ENCODE data around the gene STK25. TPM values are rescaled to one million over a fixed set of nuclear protein-coding genes. Genes with fewer than 3 reads are reported as not detected.

Gene STK25
- polyA plus RNA-seq, 1 donor (not counting 4 experiments of a cell fraction or from before 2014, with no cell fraction given) = 242 TPM

DNA sequence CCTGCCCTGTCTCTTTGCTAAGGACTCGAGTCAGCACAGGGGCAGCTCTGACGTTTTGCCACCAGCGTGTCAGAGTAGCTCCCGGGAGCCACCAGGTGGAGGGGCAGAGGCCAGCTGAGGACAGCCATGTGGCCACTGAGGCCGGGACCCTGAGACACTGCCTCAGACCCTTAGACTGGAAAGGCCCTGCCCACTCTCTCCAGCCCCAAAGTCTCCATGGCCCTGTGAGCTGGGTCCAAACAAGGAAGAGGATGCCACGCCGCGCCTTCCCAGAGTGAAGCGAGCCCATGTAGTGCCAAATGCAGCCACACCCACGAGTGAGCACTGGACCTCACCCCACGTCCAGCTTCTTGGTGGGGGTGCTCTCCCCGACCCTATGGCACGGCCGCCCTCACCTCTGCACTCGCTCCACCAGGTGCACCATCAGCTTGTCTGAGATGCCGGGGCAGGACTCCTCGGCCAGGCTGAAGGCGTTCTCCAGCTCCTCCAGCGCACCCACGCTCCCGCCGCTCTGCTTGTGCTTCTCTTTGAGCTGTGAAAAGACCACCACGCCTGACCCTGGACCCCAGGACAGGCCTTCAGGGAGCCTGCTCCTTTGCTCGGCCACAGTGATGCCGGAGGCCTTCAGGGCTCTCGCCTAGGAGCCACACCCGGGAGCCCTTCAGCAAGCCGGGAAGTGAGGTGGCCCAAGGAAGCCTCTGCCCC lies 12.2 kb downstream of the STK25 start:
- no peak for DNase-seq (ENCODE audit: low read depth, low spot score)
- TF ChIP-seq, protein P1, sequence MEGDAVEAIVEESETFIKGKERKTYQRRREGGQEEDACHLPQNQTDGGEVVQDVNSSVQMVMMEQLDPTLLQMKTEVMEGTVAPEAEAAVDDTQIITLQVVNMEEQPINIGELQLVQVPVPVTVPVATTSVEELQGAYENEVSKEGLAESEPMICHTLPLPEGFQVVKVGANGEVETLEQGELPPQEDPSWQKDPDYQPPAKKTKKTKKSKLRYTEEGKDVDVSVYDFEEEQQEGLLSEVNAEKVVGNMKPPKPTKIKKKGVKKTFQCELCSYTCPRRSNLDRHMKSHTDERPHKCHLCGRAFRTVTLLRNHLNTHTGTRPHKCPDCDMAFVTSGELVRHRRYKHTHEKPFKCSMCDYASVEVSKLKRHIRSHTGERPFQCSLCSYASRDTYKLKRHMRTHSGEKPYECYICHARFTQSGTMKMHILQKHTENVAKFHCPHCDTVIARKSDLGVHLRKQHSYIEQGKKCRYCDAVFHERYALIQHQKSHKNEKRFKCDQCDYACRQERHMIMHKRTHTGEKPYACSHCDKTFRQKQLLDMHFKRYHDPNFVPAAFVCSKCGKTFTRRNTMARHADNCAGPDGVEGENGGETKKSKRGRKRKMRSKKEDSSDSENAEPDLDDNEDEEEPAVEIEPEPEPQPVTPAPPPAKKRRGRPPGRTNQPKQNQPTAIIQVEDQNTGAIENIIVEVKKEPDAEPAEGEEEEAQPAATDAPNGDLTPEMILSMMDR (optimal IDR thresholded peaks at IDR 0.05 in 1 of 3, IDR thresholded peaks at IDR 0.05 in 1 of 3, conservative IDR thresholded peaks at IDR 0.05 in 1 of 3; ENCODE audit: extremely low read depth in 1 of 3, insufficient read depth in 2 of 3, low read length in 3 of 3) = no peak
- TF ChIP-seq EZH2 (IDR thresholded peaks at IDR 0.05; ENCODE audit: low read length) = no peak
- no peaks in the 10 kb centered on the region for H3K27me3 ChIP-seq (ENCODE audit: control insufficient read depth, extremely low read depth, insufficient read depth, low read length)
- peaks cover 30 to 36% of the 10 kb centered on the region in 2 experiments for H3K36me3 ChIP-seq (ENCODE audit: control insufficient read depth in 2 of 2, extremely low read depth in 1 of 2, insufficient read depth in 2 of 2, low read length in 2 of 2)
- H3K4me2 ChIP-seq (ENCODE audit: control insufficient read depth, extremely low read depth, insufficient read depth, low read depth, low read length) = no peak overlapping the region
- H2AFZ ChIP-seq (ENCODE audit: control insufficient read depth, low read length) = no peak overlapping the region
- H3K4me1 ChIP-seq (ENCODE audit: control insufficient read depth, extremely low read depth, insufficient read depth, low read length) = no peaks in the 10 kb centered on the region
- H3K4me3 ChIP-seq (ENCODE audit: control insufficient read depth in 2 of 3, extremely low read depth in 1 of 3, insufficient read depth in 2 of 3, low read depth in 1 of 3, low read length in 3 of 3) = no peak overlapping the region
- H3K9ac ChIP-seq (ENCODE audit: control insufficient read depth, extremely low read depth, insufficient read depth, low read length) = no peak overlapping the region
- peaks cover 6% of the 10 kb centered on the region for H4K20me1 ChIP-seq (ENCODE audit: control insufficient read depth, extremely low read depth, insufficient read depth, low read length)
- dilution Hi-C loops (cut with MboI; ENCODE audit: extremely low pct_ligation_motif_present, low sequenced_read_pairs) = loop anchor here (25.0 kb wide), 1 partner anchor 91 kb away; no protein-coding TSS in a partner anchor
- no peaks in the 10 kb centered on the region for H3K9me1 ChIP-seq (ENCODE audit: control insufficient read depth, extremely low read depth, insufficient read depth, low read length)
- no peak for FAIRE-seq
- no peaks in the 10 kb centered on the region for H3K9me3 ChIP-seq (ENCODE audit: control insufficient read depth, low read depth, low read length)
- H3K79me2 ChIP-seq (ENCODE audit: control insufficient read depth, insufficient read depth, low read length) = peaks cover 12% of the 10 kb centered on the region
- no peak overlapping the region for H3K27ac ChIP-seq (ENCODE audit: control insufficient read depth, insufficient read depth, low read length)

GRCh38 chr2:241495172-241496002 lies 13.0 kb downstream of the STK25 start:
- FAIRE-seq = no peak
- H3K36me3 ChIP-seq (ENCODE audit: control insufficient read depth in 2 of 2, extremely low read depth in 1 of 2, insufficient read depth in 2 of 2, low read length in 2 of 2) = peaks cover 28 to 31% of the 10 kb centered on the region in 2 experiments
- dilution Hi-C loops (cut with MboI; ENCODE audit: extremely low pct_ligation_motif_present, low sequenced_read_pairs) = loop anchor here (25.0 kb wide), 1 partner anchor 92 kb away; no protein-coding TSS in a partner anchor

More at GRCh38 chr2:241495172-241496002, 13.0 kb downstream of the STK25 start:
- H3K27me3 ChIP-seq (ENCODE audit: control insufficient read depth, extremely low read depth, insufficient read depth, low read length) = no peaks in the 10 kb centered on the region
- H3K4me3 ChIP-seq (ENCODE audit: control insufficient read depth in 2 of 3, extremely low read depth in 1 of 3, insufficient read depth in 2 of 3, low read depth in 1 of 3, low read length in 3 of 3) = no peak overlapping the region
- H3K27ac ChIP-seq (ENCODE audit: control insufficient read depth, insufficient read depth, low read length) = no peak overlapping the region
- DNase-seq (ENCODE audit: low read depth, low spot score) = no peak
- no peak for TF ChIP-seq EZH2 (IDR thresholded peaks at IDR 0.05; ENCODE audit: low read length)
- TF ChIP-seq, protein P1 (optimal IDR thresholded peaks at IDR 0.05 in 1 of 3, IDR thresholded peaks at IDR 0.05 in 1 of 3, conservative IDR thresholded peaks at IDR 0.05 in 1 of 3; ENCODE audit: extremely low read depth in 1 of 3, insufficient read depth in 2 of 3, low read length in 3 of 3) = no peak
- H3K9me3 ChIP-seq (ENCODE audit: control insufficient read depth, low read depth, low read length) = no peaks in the 10 kb centered on the region
- no peak overlapping the region for H3K9ac ChIP-seq (ENCODE audit: control insufficient read depth, extremely low read depth, insufficient read depth, low read length)
- H2AFZ ChIP-seq (ENCODE audit: control insufficient read depth, low read length) = no peak overlapping the region
- H4K20me1 ChIP-seq (ENCODE audit: control insufficient read depth, extremely low read depth, insufficient read depth, low read length) = peaks cover 4% of the 10 kb centered on the region
- H3K79me2 ChIP-seq (ENCODE audit: control insufficient read depth, insufficient read depth, low read length) = peaks cover 8% of the 10 kb centered on the region
- H3K4me1 ChIP-seq (ENCODE audit: control insufficient read depth, extremely low read depth, insufficient read depth, low read length) = no peaks in the 10 kb centered on the region
- H3K4me2 ChIP-seq (ENCODE audit: control insufficient read depth, extremely low read depth, insufficient read depth, low read depth, low read length) = no peak overlapping the region
- H3K9me1 ChIP-seq (ENCODE audit: control insufficient read depth, extremely low read depth, insufficient read depth, low read length) = no peaks in the 10 kb centered on the region

All from keratinocyte (primary cell).